AG04450 (cell line): ENCODE data around the gene KIF6. TPM values are rescaled to one million over a fixed set of nuclear protein-coding genes. Genes with fewer than 3 reads are reported as not detected.

Experiments
- CTCF ChIA-PET: fragments of 300-600, 350-600 bp; formaldehyde crosslinking; extraction: SDS; loops from one replicate; lab custom pipeline; 2022; ENCODE audit warnings: antibody characterized with exemption, inconsistent platforms; lab: Charles Lee
- POLR2A ChIA-PET: fragments of 350-600 bp; formaldehyde crosslinking; extraction: SDS; loops from one replicate; lab custom pipeline; 2021; ENCODE audit warnings: antibody characterized with exemption, inconsistent platforms; lab: Yijun Ruan, JAX
- DNase-seq: peaks from one replicate; pipeline ENCODE4 v3.0.0-alpha.2; 2011; ENCODE audit warnings: low read depth, low spot score
- H3K27ac ChIP-seq: one replicate; pipeline ENCODE4 v1.5.1; 2012; ENCODE audit warnings: low read depth, low read length, control low read depth
- H3K27me3 ChIP-seq: one replicate; pipeline ENCODE4 v1.6.0; 2012; ENCODE audit warnings: low read length; ENCODE audit not compliant: control insufficient read depth, insufficient read depth
- H3K4me3 ChIP-seq: 2 replicates; pipeline ENCODE4 v1.5.1; 2011; ENCODE audit warnings: mild to moderate bottlenecking, low read depth, low read length, control low read depth
- H3K9me3 ChIP-seq: 2 replicates; pipeline ENCODE4 v1.5.1; 2012; ENCODE audit warnings: low read length; ENCODE audit not compliant: control insufficient read depth, insufficient read depth
- CTCF ChIP-seq: IDR thresholded peaks from 2 replicates; pipeline ENCODE4 v1.5.1; 2011; ENCODE audit warnings: low read depth, low read length, control low read depth, inconsistent platforms
- polyA plus RNA-seq: library from polyadenylated mRNA; depleted of rRNA; stranded (reverse); fragments of >200 nt; gene quantifications from 2 replicates; pipeline ENCODE4 v1.2.3, GENCODE V29; 2011

Gene KIF6
- polyA plus RNA-seq, 1 experiment: 0.02 TPM

DNA sequence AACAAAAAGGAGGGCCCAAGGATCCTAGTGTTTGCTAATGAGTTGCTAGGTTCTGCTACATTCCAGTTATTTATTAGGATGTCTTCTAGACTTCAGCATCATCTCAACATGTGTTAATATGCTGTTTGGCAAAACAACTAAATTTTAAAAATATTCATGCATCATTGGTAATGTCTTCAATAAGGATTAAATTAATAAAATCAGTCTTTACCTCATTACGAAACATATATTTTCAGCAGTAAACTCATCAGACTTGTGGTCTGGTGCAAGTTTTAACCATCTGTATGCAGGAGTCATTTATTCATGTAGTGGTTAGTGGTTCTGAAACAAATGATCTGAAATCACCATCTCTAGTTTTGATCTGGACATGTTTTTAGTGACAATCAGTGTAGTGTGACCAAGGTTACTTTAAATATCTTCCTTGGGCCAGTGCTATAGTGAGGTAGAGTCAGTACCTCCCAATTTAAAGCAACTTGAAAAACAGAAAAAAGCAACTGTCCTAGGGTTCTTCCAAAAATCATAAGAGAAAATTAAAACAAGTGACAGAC is 317.7 kb downstream of the KIF6 start:
- no peaks in the 10 kb centered on the region for H3K27me3 ChIP-seq
- no peak for DNase-seq
- CTCF ChIA-PET: interaction anchor here (1.0 kb wide), 1 partner anchor 46 kb away, joined by 5 read pairs; no protein-coding TSS in a partner anchor

DNA sequence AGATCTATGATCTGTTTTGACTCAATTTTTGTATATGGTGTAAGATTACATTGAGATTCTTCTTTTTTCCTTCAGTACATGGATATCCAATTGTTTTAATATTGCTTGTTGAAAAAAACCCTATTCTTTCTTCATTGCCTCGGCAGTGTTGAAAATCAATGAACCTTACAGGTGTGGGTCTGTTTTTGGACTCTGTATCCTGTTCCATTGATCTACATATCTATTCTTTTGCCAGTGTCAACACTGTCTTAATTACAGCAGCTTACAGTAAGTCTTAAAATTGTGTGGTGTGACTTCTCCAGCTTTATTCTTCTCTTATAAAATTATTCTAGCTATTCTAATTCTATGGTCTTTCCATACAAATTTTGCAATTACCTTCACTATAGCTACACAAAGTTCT is 320.9 kb downstream of the KIF6 start:
- H3K4me3 ChIP-seq: no peak overlapping the region
- no peaks in the 10 kb centered on the region for H3K27me3 ChIP-seq
- CTCF ChIA-PET: no interaction called here
- POLR2A ChIA-PET: no interaction called here
- no peak overlapping the region for H3K27ac ChIP-seq
- DNase-seq: no peak
- no peak for TF ChIP-seq CTCF
- H3K9me3 ChIP-seq: no peaks in the 10 kb centered on the region

More for the DNA sequence above, 317.7 kb downstream of the KIF6 start:
- no peak overlapping the region for H3K4me3 ChIP-seq
- no peak for TF ChIP-seq CTCF
- H3K9me3 ChIP-seq: no peaks in the 10 kb centered on the region
- POLR2A ChIA-PET: no interaction called here
- no peak overlapping the region for H3K27ac ChIP-seq

DNA sequence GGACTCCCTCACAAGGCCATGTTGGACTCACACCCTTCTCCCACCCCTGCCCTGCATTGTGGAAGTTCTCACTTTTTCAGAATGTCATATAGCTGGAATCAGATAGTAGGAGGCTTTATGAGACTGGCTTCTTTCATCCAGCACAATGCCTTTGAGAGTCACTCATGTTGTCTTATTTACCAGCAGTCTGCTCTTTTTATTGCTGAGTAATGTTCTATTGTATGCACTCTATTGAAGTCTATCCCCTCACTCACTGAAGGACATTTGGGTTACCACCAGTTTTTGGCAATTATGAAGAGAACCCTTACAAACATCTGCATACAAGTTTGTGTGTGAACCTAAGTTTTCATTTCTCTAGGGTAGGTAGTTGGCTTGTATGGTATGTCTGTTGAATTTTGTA is 321.9 kb downstream of the KIF6 start:
- CTCF ChIA-PET: no interaction called here
- H3K27ac ChIP-seq: no peak overlapping the region
- no peaks in the 10 kb centered on the region for H3K9me3 ChIP-seq
- no peak overlapping the region for H3K4me3 ChIP-seq
- DNase-seq: no peak
- POLR2A ChIA-PET: no interaction called here
- no peak for TF ChIP-seq CTCF
- H3K27me3 ChIP-seq: no peaks in the 10 kb centered on the region

DNA sequence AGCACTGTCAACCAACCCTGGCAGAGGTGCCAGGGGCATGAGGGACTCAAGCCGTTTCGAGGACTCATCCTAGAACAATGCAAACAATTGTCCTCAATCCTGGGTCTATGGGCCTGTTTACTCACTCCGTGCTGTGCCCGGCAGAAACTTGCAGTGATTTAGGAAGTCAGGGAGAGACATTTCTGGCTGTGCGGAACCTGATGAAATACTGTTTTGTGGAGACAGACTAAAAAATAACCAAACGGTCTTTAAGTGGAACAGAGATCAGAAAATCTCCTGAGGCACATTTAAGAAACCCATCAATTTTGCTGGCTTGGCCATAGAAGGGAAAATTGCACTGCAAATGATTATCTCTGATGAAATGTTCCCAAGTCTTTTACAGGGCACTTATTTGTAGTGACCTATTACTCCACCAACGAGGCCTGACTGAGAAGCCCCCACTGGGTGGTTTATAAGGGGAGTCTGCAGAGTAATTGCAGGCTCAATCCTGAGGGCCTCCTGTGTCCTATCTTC is 322.9 kb downstream of the KIF6 start:
- DNase-seq: no peak
- Histone ChIP-seq H3K27me3 (no peaks in the 10 kb centered on the region), H3K9me3 (no peaks in the 10 kb centered on the region), H3K4me3 (no peak overlapping the region), H3K27ac (no peak overlapping the region)
- ChIA-PET POLR2A (no interaction called here), CTCF (no interaction called here)
- TF ChIP-seq CTCF: no peak

DNA sequence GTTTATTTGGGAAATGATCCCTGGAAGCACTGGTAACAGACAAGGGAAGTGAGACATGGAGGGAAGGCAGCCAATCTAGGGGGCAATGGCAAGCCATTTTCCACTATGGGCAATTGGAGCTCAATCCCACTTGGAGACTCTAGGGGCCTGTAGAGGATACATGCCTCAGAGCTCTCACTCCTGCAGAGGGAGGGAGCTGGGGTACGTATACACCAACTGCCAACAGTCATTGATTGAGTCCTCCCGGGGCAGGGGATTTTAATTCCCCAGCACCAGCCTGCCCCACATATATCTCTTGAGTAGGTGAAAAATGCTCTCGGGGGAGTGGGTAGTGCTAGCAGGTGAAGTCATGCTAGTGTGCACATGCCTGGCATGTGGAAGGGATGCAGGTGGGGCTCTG is 323.8 kb downstream of the KIF6 start:
- no peak for TF ChIP-seq CTCF
- no peaks in the 10 kb centered on the region for H3K27me3 ChIP-seq
- no peak overlapping the region for H3K4me3 ChIP-seq
- no peaks in the 10 kb centered on the region for H3K9me3 ChIP-seq
- CTCF ChIA-PET: no interaction called here
- DNase-seq: no peak
- POLR2A ChIA-PET: no interaction called here
- no peak overlapping the region for H3K27ac ChIP-seq
